GM23338 (cell line): ENCODE measurements around the gene KLKB1. TPM values are rescaled to one million over a fixed set of nuclear protein-coding genes. Genes with fewer than 3 reads are reported as not detected.
"Not testable (repeated sequence)": the region's sequence is repeated elsewhere in the genome, so short reads cannot be mapped to it uniquely, and the experiment has no call there.

Experiments
- ATAC-seq: fragments of 200-7000 bp; cut with Tn5 transposase; 3 replicates; pipeline ENCODE4 v1.9.1; 2020
- DNase-seq: peaks from one replicate; pipeline ENCODE4 v3.0.0-alpha.2; 2015; ENCODE audit warnings: low spot score
- H2AFZ ChIP-seq: fragments of 200-600 bp; sonication (generic); 2 replicates; pipeline ENCODE4 v1.8.0; 2016; ENCODE audit warnings: antibody characterized with exemption, mild to moderate bottlenecking, moderate library complexity
- H3F3A ChIP-seq: fragments of 200-600 bp; sonication (generic); replicated peaks from 2 replicates; pipeline ENCODE4 v1.8.0; 2017; ENCODE audit warnings: antibody characterized with exemption, mixed run types, low read depth
- H3K27ac ChIP-seq: fragments of 200-600 bp; sonication (generic); 2 replicates; pipeline ENCODE4 v1.6.1; 2016; ENCODE audit warnings: low read depth
- H3K27me3 ChIP-seq: fragments of 200-600 bp; sonication (generic); 2 replicates; pipeline ENCODE4 v1.8.0; 2016; ENCODE audit warnings: mild to moderate bottlenecking, mixed run types, moderate library complexity; ENCODE audit not compliant: insufficient read depth
- H3K36me3 ChIP-seq: fragments of 200-600 bp; sonication (generic); 2 replicates; pipeline ENCODE4 v1.8.0; 2016; ENCODE audit warnings: mild to moderate bottlenecking; ENCODE audit not compliant: insufficient read depth
- H3K4me1 ChIP-seq: fragments of 200-600 bp; sonication (generic); 2 replicates; pipeline ENCODE4 v1.8.0; 2016; ENCODE audit warnings: mild to moderate bottlenecking, moderate library complexity; ENCODE audit not compliant: insufficient read depth
- H3K4me2 ChIP-seq: fragments of 200-600 bp; sonication (generic); 2 replicates; pipeline ENCODE4 v1.7.1; 2017; ENCODE audit warnings: mixed run types
- H3K4me3 ChIP-seq: fragments of 200-600 bp; sonication (generic); 2 replicates; pipeline ENCODE4 v1.6.1; 2016; ENCODE audit warnings: mixed run types
- H3K79me2 ChIP-seq: fragments of 200-600 bp; sonication (generic); replicated peaks from 2 replicates; pipeline ENCODE4 v1.8.0; 2017; ENCODE audit warnings: mild to moderate bottlenecking; ENCODE audit not compliant: insufficient read depth
- H3K9me2 ChIP-seq: fragments of 200-600 bp; sonication (generic); 2 replicates; pipeline ENCODE4 v1.8.0; 2017; ENCODE audit not compliant: insufficient read depth
- H4K20me1 ChIP-seq: fragments of 200-600 bp; sonication (generic); replicated peaks from 2 replicates; pipeline ENCODE4 v1.8.0; 2017; ENCODE audit warnings: mild to moderate bottlenecking; ENCODE audit not compliant: insufficient read depth
- H3K27ac Mint-ChIP-seq: 2 replicates; pipeline ENCODE4 v1.8.0; 2020; ENCODE audit warnings: inconsistent platforms, mild to moderate bottlenecking, moderate library complexity, mixed read lengths
- H3K27me3 Mint-ChIP-seq: 3 replicates; pipeline ENCODE4 v1.8.0; 2022; ENCODE audit warnings: low read depth, mild to moderate bottlenecking, moderate library complexity, mixed read lengths, inconsistent platforms; ENCODE audit not compliant: insufficient read depth, poor library complexity
- H3K36me3 Mint-ChIP-seq: 3 replicates; pipeline ENCODE4 v1.8.0; 2021; ENCODE audit warnings: low read depth, mild to moderate bottlenecking, inconsistent platforms, moderate library complexity, mixed read lengths
- H3K4me1 Mint-ChIP-seq: 3 replicates; pipeline ENCODE4 v1.8.0; 2020; ENCODE audit warnings: mild to moderate bottlenecking, inconsistent platforms, mixed read lengths
- H3K4me3 Mint-ChIP-seq: 3 replicates; pipeline ENCODE4 v1.8.0; 2021; ENCODE audit warnings: moderate library complexity, mild to moderate bottlenecking, inconsistent platforms, mixed read lengths
- H3K9me3 Mint-ChIP-seq: 3 replicates; pipeline ENCODE4 v1.8.0; 2020; ENCODE audit warnings: moderate library complexity, mild to moderate bottlenecking, inconsistent platforms, mixed read lengths
- EZH2phosphoT487 ChIP-seq: fragments of 200-600 bp; sonication (generic); IDR thresholded peaks from one replicate; pipeline ENCODE4 v1.8.1; 2018; ENCODE audit warnings: antibody characterized with exemption; ENCODE audit not compliant: unreplicated experiment
- POLR2AphosphoS5 ChIP-seq: IDR thresholded peaks from 2 replicates; pipeline ENCODE4 v1.6.1; 2016; ENCODE audit warnings: antibody characterized with exemption, low read depth
- STAT1 ChIP-seq: IDR thresholded peaks from one replicate; pipeline ENCODE4 v1.6.1; 2016; ENCODE audit warnings: antibody characterized with exemption; ENCODE audit not compliant: unreplicated experiment
- ZNF114 ChIP-seq: fragments of 250-450 bp; sonication (Bioruptor Pico); IDR thresholded peaks from 2 replicates; pipeline ENCODE4 v1.5.0; 2020; ENCODE audit warnings: mild to moderate bottlenecking, moderate library complexity
- polyA plus RNA-seq: library from polyadenylated mRNA; unstranded; fragments of >200 nt; fragmentation: Nextera tagmentation; extraction: Ambion mirVana; gene quantifications from 2 replicates; pipeline ENCODE4 v1.2.1, GENCODE V29; 2016
- total RNA-seq: library from RNA; depleted of rRNA; stranded (reverse); fragments of >200 nt; shearing (Covaris generic); gene quantifications from 2 replicates; pipeline ENCODE4 v1.2.3, GENCODE V29; 2014
- TF ChIP-seq, protein P1 (sequence below), 2 experiments: fragments of 200-600 bp in 1 of 2; sonication (generic) in 1 of 2; conservative IDR thresholded peaks; 2 replicates each; pipeline versions ENCODE4 v1.5.1 to v1.6.1; 2016 to 2017; ENCODE audit warnings: antibody characterized with exemption in 2 of 2, low read depth in 2 of 2, mild to moderate bottlenecking in 2 of 2, moderate library complexity in 1 of 2
- TF ChIP-seq, protein P2 (sequence below): fragments of 250-450 bp; sonication (Bioruptor Pico); IDR thresholded peaks from 2 replicates; pipeline ENCODE4 v1.5.0; 2020; ENCODE audit warnings: mild to moderate bottlenecking, moderate library complexity

Gene KLKB1
- total and polyA plus RNA-seq, 2 experiments from 2014 or later = 8.6 to 10.9 TPM

GRCh38 chr4:186240848-186241491, 13.7 kb downstream of the KLKB1 start (continued):
- TF ChIP-seq, protein P1, sequence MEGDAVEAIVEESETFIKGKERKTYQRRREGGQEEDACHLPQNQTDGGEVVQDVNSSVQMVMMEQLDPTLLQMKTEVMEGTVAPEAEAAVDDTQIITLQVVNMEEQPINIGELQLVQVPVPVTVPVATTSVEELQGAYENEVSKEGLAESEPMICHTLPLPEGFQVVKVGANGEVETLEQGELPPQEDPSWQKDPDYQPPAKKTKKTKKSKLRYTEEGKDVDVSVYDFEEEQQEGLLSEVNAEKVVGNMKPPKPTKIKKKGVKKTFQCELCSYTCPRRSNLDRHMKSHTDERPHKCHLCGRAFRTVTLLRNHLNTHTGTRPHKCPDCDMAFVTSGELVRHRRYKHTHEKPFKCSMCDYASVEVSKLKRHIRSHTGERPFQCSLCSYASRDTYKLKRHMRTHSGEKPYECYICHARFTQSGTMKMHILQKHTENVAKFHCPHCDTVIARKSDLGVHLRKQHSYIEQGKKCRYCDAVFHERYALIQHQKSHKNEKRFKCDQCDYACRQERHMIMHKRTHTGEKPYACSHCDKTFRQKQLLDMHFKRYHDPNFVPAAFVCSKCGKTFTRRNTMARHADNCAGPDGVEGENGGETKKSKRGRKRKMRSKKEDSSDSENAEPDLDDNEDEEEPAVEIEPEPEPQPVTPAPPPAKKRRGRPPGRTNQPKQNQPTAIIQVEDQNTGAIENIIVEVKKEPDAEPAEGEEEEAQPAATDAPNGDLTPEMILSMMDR (conservative IDR thresholded peaks at IDR 0.05; ENCODE audit: low read depth in 2 of 2) = no peak
- peak; percentile 41; the same call in 1 of the 2 replicates for TF ChIP-seq POLR2AphosphoS5
- TF ChIP-seq ZNF114 (CRISPR knock-in tag) = no peak
- no peak for TF ChIP-seq STAT1

DNA sequence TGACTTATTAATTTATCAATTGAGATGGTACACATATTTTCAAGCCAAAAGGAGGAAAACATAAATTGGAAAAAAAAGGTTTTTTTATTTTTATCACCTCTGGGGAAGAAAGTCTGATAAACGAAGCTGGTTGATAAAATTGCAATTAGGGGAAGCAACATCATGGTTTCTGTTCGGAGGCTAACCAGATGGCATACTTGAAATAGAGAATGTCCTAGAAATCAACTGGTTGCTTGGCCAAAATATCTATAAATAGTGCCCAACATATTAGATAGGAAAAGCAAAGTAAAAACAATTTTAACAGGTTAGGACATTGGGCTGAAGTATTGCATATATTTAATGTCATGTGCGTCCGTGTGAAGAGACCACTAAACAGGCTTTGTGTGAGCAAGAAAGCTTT, 14.3 kb downstream of the KLKB1 start:
- Histone ChIP-seq H3F3A (peaks cover 17% of the 10 kb centered on the region), H3K79me2 (peaks cover 32% of the 10 kb centered on the region), H2AFZ (no peak overlapping the region), H3K4me3 (peak overlapping the region; percentile 21; the same call in 1 of the 2 replicates), H4K20me1 (no peaks in the 10 kb centered on the region), H3K9me2 (no peaks in the 10 kb centered on the region), H3K36me3 (no peaks in the 10 kb centered on the region; the same call in 1 of the 2 replicates), H3K4me2 (peak overlapping the region; percentile 66), H3K4me1 (peaks cover 18% of the 10 kb centered on the region), H3K27me3 (no peaks in the 10 kb centered on the region), H3K27ac (peak overlapping the region; percentile 94)
- Mint-ChIP-seq H3K27ac (no peak overlapping the region; the same call in 1 of the 2 replicates), H3K9me3 (peaks cover 5% of the 10 kb centered on the region; the same call in 2 of the 3 replicates), H3K4me3 (no peak overlapping the region; the same call in 1 of the 3 replicates), H3K27me3 (peaks cover 12% of the 10 kb centered on the region), H3K36me3 (peaks cover 5% of the 10 kb centered on the region), H3K4me1 (peaks cover 12% of the 10 kb centered on the region)
- TF ChIP-seq POLR2AphosphoS5 (0 out of 2 replicates have a peak, but pooled peaks have one; percentile 28), EZH2phosphoT487 (no peak)
- no peak for DNase-seq
- no peak for ATAC-seq

DNA sequence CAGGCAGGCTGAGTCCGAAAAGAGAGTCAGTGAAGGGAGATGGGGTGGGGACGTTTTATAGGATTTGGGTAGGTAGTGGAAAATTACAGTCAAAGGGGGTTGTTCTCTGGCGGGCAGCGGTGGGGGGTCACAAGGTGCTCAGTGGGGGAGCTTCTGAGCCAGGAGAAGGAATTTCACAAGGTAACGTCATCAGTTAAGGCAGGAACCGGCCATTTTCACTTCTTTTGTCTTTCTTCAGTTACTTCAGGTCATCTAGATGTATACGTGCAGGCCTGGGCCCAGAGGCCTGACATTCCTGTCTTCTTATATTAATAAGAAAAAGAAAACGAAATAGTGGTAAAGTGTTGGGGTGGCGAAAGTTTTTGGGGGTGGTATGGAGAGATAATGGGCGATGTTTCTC, 14.7 kb downstream of the KLKB1 start:
- peaks cover 36% of the 10 kb centered on the region for H3K79me2 ChIP-seq
- not testable (repeated sequence) for H3K27me3 ChIP-seq, H4K20me1 ChIP-seq, H3K9me3 Mint-ChIP-seq, H2AFZ ChIP-seq, H3K9me2 ChIP-seq, H3K36me3 ChIP-seq, H3K4me3 Mint-ChIP-seq, H3K36me3 Mint-ChIP-seq, H3K27ac Mint-ChIP-seq
- ATAC-seq (peak; percentile 9), DNase-seq (peak; percentile 57)
- H3K27ac ChIP-seq = peak overlapping the region; percentile 98
- H3K4me1 Mint-ChIP-seq = peaks cover 16% of the 10 kb centered on the region
- peaks cover 18% of the 10 kb centered on the region for H3K4me1 ChIP-seq
- H3K4me2 ChIP-seq = peak overlapping the region; percentile 66
- H3K4me3 ChIP-seq = peak overlapping the region; percentile 57
- H3F3A ChIP-seq = peaks cover 17% of the 10 kb centered on the region
- peaks cover 16% of the 10 kb centered on the region for H3K27me3 Mint-ChIP-seq

DNA sequence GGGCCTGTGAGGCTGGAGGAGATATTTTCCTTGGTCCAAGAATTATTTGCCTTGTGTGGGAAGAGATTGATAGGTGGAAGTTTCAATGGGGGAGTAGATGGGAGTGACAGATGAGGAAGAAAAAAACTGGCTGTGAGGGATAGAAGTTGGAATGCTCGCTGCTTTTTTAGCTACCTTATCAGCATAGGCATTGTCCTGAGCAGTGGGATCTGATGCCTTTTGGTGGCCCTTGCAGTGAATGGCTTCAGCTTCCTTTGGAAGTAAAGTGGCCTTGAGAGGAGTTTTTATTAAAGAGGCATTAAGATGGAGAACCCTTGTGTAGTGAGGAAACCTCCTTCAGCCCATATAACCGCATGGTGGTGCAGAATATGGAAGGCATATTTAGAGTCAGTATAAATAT, 16.0 kb downstream of the KLKB1 start:
- peaks cover 23% of the 10 kb centered on the region for H3K4me1 Mint-ChIP-seq
- peaks cover 17% of the 10 kb centered on the region for H3K27me3 Mint-ChIP-seq
- Histone ChIP-seq H3K27me3 (no peaks in the 10 kb centered on the region), H3K27ac (peak overlapping the region; percentile 98), H4K20me1 (no peaks in the 10 kb centered on the region), H3K4me2 (peak overlapping the region; percentile 66), H3K36me3 (no peaks in the 10 kb centered on the region; the same call in 1 of the 2 replicates), H3F3A (peaks cover 17% of the 10 kb centered on the region), H3K4me3 (peak overlapping the region; percentile 57), H3K9me2 (no peaks in the 10 kb centered on the region), H3K4me1 (peaks cover 21% of the 10 kb centered on the region), H3K79me2 (peaks cover 37% of the 10 kb centered on the region), H2AFZ (no peak overlapping the region)
- H3K27ac Mint-ChIP-seq = no peak overlapping the region
- no peak overlapping the region for H3K4me3 Mint-ChIP-seq
- DNase-seq = peak; percentile 46
- peaks cover 6% of the 10 kb centered on the region for H3K36me3 Mint-ChIP-seq
- no peak for ATAC-seq
- peaks cover 6% of the 10 kb centered on the region for H3K9me3 Mint-ChIP-seq
- TF ChIP-seq, protein P2, sequence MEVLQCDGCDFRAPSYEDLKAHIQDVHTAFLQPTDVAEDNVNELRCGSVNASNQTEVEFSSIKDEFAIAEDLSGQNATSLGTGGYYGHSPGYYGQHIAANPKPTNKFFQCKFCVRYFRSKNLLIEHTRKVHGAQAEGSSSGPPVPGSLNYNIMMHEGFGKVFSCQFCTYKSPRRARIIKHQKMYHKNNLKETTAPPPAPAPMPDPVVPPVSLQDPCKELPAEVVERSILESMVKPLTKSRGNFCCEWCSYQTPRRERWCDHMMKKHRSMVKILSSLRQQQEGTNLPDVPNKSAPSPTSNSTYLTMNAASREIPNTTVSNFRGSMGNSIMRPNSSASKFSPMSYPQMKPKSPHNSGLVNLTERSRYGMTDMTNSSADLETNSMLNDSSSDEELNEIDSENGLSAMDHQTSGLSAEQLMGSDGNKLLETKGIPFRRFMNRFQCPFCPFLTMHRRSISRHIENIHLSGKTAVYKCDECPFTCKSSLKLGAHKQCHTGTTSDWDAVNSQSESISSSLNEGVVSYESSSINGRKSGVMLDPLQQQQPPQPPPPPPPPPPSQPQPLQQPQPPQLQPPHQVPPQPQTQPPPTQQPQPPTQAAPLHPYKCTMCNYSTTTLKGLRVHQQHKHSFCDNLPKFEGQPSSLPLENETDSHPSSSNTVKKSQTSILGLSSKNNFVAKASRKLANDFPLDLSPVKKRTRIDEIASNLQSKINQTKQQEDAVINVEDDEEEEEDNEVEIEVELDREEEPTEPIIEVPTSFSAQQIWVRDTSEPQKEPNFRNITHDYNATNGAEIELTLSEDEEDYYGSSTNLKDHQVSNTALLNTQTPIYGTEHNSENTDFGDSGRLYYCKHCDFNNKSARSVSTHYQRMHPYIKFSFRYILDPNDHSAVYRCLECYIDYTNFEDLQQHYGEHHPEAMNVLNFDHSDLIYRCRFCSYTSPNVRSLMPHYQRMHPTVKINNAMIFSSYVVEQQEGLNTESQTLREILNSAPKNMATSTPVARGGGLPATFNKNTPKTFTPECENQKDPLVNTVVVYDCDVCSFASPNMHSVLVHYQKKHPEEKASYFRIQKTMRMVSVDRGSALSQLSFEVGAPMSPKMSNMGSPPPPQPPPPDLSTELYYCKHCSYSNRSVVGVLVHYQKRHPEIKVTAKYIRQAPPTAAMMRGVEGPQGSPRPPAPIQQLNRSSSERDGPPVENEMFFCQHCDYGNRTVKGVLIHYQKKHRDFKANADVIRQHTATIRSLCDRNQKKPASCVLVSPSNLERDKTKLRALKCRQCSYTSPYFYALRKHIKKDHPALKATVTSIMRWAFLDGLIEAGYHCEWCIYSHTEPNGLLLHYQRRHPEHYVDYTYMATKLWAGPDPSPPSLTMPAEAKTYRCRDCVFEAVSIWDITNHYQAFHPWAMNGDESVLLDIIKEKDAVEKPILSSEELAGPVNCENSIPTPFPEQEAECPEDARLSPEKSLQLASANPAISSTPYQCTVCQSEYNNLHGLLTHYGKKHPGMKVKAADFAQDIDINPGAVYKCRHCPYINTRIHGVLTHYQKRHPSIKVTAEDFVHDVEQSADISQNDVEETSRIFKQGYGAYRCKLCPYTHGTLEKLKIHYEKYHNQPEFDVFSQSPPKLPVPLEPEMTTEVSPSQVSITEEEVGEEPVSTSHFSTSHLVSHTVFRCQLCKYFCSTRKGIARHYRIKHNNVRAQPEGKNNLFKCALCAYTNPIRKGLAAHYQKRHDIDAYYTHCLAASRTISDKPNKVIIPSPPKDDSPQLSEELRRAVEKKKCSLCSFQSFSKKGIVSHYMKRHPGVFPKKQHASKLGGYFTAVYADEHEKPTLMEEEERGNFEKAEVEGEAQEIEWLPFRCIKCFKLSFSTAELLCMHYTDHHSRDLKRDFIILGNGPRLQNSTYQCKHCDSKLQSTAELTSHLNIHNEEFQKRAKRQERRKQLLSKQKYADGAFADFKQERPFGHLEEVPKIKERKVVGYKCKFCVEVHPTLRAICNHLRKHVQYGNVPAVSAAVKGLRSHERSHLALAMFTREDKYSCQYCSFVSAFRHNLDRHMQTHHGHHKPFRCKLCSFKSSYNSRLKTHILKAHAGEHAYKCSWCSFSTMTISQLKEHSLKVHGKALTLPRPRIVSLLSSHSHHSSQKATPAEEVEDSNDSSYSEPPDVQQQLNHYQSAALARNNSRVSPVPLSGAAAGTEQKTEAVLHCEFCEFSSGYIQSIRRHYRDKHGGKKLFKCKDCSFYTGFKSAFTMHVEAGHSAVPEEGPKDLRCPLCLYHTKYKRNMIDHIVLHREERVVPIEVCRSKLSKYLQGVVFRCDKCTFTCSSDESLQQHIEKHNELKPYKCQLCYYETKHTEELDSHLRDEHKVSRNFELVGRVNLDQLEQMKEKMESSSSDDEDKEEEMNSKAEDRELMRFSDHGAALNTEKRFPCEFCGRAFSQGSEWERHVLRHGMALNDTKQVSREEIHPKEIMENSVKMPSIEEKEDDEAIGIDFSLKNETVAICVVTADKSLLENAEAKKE (CRISPR knock-in tag) = 0 out of 2 replicates have a peak, but pooled peaks have one; percentile 33
